Gastrocnemius medialis (tissue), 4 donors: ENCODE data around the gene DARS1. TPM values are rescaled to one million over a fixed set of nuclear protein-coding genes. Genes with fewer than 3 reads are reported as not detected.

ENCODE experiments used
- ATAC-seq, 2 donors: fragments of 150-250 bp; one replicate each; pipeline ENCODE4 v1.9.1; 2016
- DNase-seq, 2 donors: peaks; one replicate each; pipeline ENCODE4 v3.0.0-alpha.2; 2019
- H3K27ac ChIP-seq, 4 donors: fragments of 200-600 bp; sonication (generic); 1 replicate in 1 of 4; 2 replicates in 3 of 4; pipeline ENCODE4 v1.5.1; 2016 to 2018; ENCODE audit warnings: mild to moderate bottlenecking in 2 of 4, moderate library complexity in 1 of 4
- H3K27me3 ChIP-seq, 3 donors: fragments of 200-600 bp; sonication (generic) in 2 of 3; 1 replicate in 1 of 3; 2 replicates in 2 of 3; pipeline versions ENCODE4 v1.5.1 to v1.6.0; 2016 to 2019; ENCODE audit warnings: mild to moderate bottlenecking in 1 of 3, moderate library complexity in 1 of 3
- H3K36me3 ChIP-seq, 2 donors: fragments of 200-600 bp; sonication (generic) in 1 of 2; one replicate each; pipeline ENCODE4 v1.5.1; 2017 to 2018
- H3K4me1 ChIP-seq, 2 donors: fragments of 200-600 bp; sonication (generic) in 1 of 2; one replicate each; pipeline ENCODE4 v1.5.1; 2016 to 2017; ENCODE audit warnings: mild to moderate bottlenecking in 2 of 2
- H3K4me3 ChIP-seq, 4 donors: fragments of 200-600 bp; sonication (generic) in 3 of 4; 1 replicate in 1 of 4; 2 replicates in 3 of 4; pipeline ENCODE4 v1.5.1; 2016 to 2019; ENCODE audit warnings: mild to moderate bottlenecking in 2 of 4
- H3K9me3 ChIP-seq, 3 donors: fragments of 200-600 bp; sonication (generic) in 2 of 3; 1 replicate in 1 of 3; 2 replicates in 2 of 3; pipeline ENCODE4 v1.5.1; 2016 to 2019
- POLR2A ChIP-seq, 2 donors: fragments of 450-650 bp; IDR thresholded peaks; one replicate each; pipeline ENCODE4 v1.6.1; 2017; ENCODE audit warnings: antibody characterized with exemption in 2 of 2, mild to moderate bottlenecking in 2 of 2, moderate library complexity in 2 of 2
- in situ Hi-C, 4 donors: fragments of 200-750 bp; cut with MboI; loops; one replicate each; pipeline versions ENCODE4 v1.15.0 to v1.8.0; 2017; ENCODE audit warnings: low sequenced_read_pairs in 4 of 4
- intact Hi-C: fragments of 100-400 bp; cut with DNase I; formaldehyde crosslinking; loops from one replicate; pipeline ENCODE4 v1.15.1; 2023; ENCODE audit warnings: low total_unique reads
- total RNA-seq, 4 donors: library from RNA; depleted of rRNA; stranded (reverse); fragments of >200 nt; gene quantifications; one replicate each; pipeline versions ENCODE4 v1.1.0 to v1.2.3, GENCODE V29; 2016
- TF ChIP-seq, protein P1 (sequence below), 5 experiments: fragments of 450-650 bp in 3 of 5; fragments of 200-600 bp in 2 of 5; sonication (generic) in 2 of 5; IDR thresholded peaks in 4 of 5; conservative IDR thresholded peaks in 1 of 5; 1 replicate in 4 of 5; 2 replicates in 1 of 5; pipeline ENCODE4 v1.5.1; 2016 to 2019; ENCODE audit warnings: antibody characterized with exemption in 5 of 5, mild to moderate bottlenecking in 3 of 5, moderate library complexity in 3 of 5

DARS1 gene
- total RNA-seq, 4 donors from 2014 or later: 86.2 to 97.2 (median 89.8) TPM

DNA sequence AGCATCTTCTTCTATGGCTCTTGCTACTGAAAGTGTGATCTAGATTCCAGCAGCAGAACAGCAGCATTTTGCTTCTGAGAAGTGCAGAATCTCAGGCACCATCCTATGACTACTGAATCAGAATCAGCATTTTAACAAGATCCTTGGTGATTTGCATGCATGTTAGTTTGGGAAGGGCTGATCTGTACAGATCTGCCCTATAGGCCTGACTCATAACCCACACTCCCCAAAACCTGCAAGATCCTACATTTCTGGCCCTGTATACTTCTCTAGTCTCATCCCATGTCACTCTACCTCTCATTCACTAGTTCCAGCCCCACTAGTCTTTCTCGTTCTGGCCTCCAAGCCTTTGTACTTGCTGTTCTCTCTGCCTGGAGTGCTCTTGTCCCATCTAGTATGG, 15.7 kb upstream of the DARS1 start:
- DNase-seq: no peak
- Histone ChIP-seq H3K4me3 (no peak overlapping the region), H3K9me3 (no peaks in the 10 kb centered on the region), H3K27ac (no peak overlapping the region), H3K36me3 (no peaks in the 10 kb centered on the region), H3K4me1 (peaks cover 0 to 6% of the 10 kb centered on the region in 2 donors), H3K27me3 (no peaks in the 10 kb centered on the region)
- in situ Hi-C loops (no loop called here), intact Hi-C loops (no loop called here)
- TF ChIP-seq, protein P1, sequence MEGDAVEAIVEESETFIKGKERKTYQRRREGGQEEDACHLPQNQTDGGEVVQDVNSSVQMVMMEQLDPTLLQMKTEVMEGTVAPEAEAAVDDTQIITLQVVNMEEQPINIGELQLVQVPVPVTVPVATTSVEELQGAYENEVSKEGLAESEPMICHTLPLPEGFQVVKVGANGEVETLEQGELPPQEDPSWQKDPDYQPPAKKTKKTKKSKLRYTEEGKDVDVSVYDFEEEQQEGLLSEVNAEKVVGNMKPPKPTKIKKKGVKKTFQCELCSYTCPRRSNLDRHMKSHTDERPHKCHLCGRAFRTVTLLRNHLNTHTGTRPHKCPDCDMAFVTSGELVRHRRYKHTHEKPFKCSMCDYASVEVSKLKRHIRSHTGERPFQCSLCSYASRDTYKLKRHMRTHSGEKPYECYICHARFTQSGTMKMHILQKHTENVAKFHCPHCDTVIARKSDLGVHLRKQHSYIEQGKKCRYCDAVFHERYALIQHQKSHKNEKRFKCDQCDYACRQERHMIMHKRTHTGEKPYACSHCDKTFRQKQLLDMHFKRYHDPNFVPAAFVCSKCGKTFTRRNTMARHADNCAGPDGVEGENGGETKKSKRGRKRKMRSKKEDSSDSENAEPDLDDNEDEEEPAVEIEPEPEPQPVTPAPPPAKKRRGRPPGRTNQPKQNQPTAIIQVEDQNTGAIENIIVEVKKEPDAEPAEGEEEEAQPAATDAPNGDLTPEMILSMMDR (IDR thresholded peaks at IDR 0.05 in 4 of 5, conservative IDR thresholded peaks at IDR 0.05 in 1 of 5): no peak
- no peak for TF ChIP-seq POLR2A (IDR thresholded peaks at IDR 0.05)
- ATAC-seq: no peak

GRCh38 chr2:136000502-136000901, 15.1 kb upstream of the DARS1 start:
- no peak for ATAC-seq
- H3K27me3 ChIP-seq: no peaks in the 10 kb centered on the region

DNA sequence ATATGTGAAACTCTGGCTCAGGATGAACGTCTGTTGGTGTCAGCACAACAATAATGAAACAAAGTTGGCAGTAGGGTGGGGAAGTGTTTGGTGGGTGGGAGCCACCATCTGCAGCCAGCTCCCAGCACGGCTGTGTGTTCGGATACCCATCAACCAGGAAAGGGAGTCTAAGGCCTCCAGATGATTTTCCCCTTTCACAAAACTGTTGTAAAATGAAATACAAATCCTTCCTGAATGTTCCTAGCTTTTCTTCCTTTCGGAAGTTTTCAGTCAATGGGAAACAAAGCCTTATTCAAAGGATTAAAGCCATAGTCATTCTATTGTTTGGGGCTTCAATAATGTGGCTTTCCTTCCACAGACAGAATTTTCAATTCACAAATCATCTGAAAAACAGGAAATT, 14.5 kb upstream of the DARS1 start:
- DNase-seq: no peak
- in situ Hi-C loops: loop anchor here in 1 of 4 donors (25.0 kb wide), 1 partner anchor 463 kb away; the partner anchor contains the start of genes R3HDM1 and ZRANB3
- Histone ChIP-seq H3K36me3 (no peaks in the 10 kb centered on the region), H3K27ac (peak overlapping the region in 1 of 4 donors; percentile 3), H3K27me3 (no peaks in the 10 kb centered on the region), H3K4me3 (no peak overlapping the region), H3K9me3 (no peaks in the 10 kb centered on the region), H3K4me1 (no peaks in the 10 kb centered on the region)
- ATAC-seq: no peak
- TF ChIP-seq POLR2A (IDR thresholded peaks at IDR 0.05): no peak
- TF ChIP-seq, protein P1 (IDR thresholded peaks at IDR 0.05 in 4 of 5, conservative IDR thresholded peaks at IDR 0.05 in 1 of 5): no peak
- intact Hi-C loops: no loop called here

More at GRCh38 chr2:136000502-136000901, 15.1 kb upstream of the DARS1 start:
- Histone ChIP-seq H3K27ac (peak overlapping the region in 1 of 4 donors; percentile 3), H3K9me3 (no peaks in the 10 kb centered on the region), H3K4me1 (no peaks in the 10 kb centered on the region), H3K4me3 (no peak overlapping the region), H3K36me3 (no peaks in the 10 kb centered on the region)
- no peak for DNase-seq
- in situ Hi-C loops: no loop called here
- TF ChIP-seq, protein P1 (IDR thresholded peaks at IDR 0.05 in 4 of 5, conservative IDR thresholded peaks at IDR 0.05 in 1 of 5): no peak
- no peak for TF ChIP-seq POLR2A (IDR thresholded peaks at IDR 0.05)
- intact Hi-C loops: no loop called here

GRCh38 chr2:135998879-135999278, 13.5 kb upstream of the DARS1 start:
- in situ Hi-C loops: loop anchor here in 1 of 4 donors (25.0 kb wide), 1 partner anchor 462 kb away; the partner anchor contains the start of genes R3HDM1 and ZRANB3

More at GRCh38 chr2:135998879-135999278, 13.5 kb upstream of the DARS1 start:
- Histone ChIP-seq H3K4me1 (no peaks in the 10 kb centered on the region), H3K27ac (no peak overlapping the region), H3K4me3 (no peak overlapping the region), H3K9me3 (no peaks in the 10 kb centered on the region), H3K36me3 (no peaks in the 10 kb centered on the region), H3K27me3 (no peaks in the 10 kb centered on the region)
- TF ChIP-seq, protein P1 (IDR thresholded peaks at IDR 0.05 in 4 of 5, conservative IDR thresholded peaks at IDR 0.05 in 1 of 5): no peak
- TF ChIP-seq POLR2A (IDR thresholded peaks at IDR 0.05): no peak
- ATAC-seq (no peak), DNase-seq (no peak)
- intact Hi-C loops: no loop called here
